Measurements from ENCODE around the gene FAM98A.

DNA sequence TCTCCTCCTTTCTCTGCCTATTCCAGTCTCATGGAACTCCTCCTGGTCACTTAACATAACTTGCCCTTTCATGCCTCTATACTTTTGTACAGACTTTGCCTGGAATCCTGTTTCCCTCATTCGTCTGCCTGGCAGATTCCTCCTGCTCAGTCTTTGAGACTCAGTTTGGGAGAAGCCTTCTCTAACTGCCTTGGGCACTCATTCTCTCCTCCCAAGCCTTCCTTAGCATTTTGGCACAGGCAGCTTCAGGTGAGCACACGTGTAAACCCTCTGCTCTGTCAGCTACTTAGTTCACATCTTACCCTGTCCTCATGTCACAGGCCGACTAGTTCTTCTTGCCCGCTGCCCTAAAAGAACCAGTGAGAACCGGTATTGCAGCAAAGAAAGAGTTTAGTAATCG is 6.0 kb upstream of the FAM98A start:
- no peak for TF ChIP-seq POLR2A (IDR thresholded peaks at IDR 0.05; ENCODE audit: low read depth, low read length)
- no peak for TF ChIP-seq TAF1 (IDR thresholded peaks at IDR 0.05; ENCODE audit: borderline replicate concordance, low read depth, low read length)
- no peak for TF ChIP-seq POLR2AphosphoS5 (IDR thresholded peaks at IDR 0.05; ENCODE audit: low read depth, low read length)
